HCT116 (cell line): ENCODE results near the gene ITK.

Experiments
- CTCF ChIP-seq, 3 experiments: fragments of 200-600 bp in 1 of 3; sonication (generic) in 1 of 3; IDR thresholded peaks in 2 of 3; conservative IDR thresholded peaks in 1 of 3; 2 replicates each; pipeline ENCODE4 v1.5.1; 2012 to 2017; ENCODE audit warnings: low read depth in 2 of 3, low read length in 2 of 3, antibody characterized with exemption in 1 of 3, borderline replicate concordance in 1 of 3, control low read depth in 1 of 3, mild to moderate bottlenecking in 1 of 3, mixed read lengths in 1 of 3, mixed run types in 1 of 3, moderate library complexity in 1 of 3; ENCODE audit not compliant: insufficient read depth in 1 of 3
- EZH2 ChIP-seq: fragments of 200-600 bp; sonication (generic); IDR thresholded peaks from 2 replicates; pipeline ENCODE4 v1.6.1; 2017; ENCODE audit warnings: antibody characterized with exemption, mixed run types
- JUND ChIP-seq: IDR thresholded peaks from 2 replicates; pipeline ENCODE4 v1.6.1; 2012
- POLR2A ChIP-seq: IDR thresholded peaks from 2 replicates; pipeline ENCODE4 v1.7.0; 2011; ENCODE audit warnings: borderline replicate concordance; ENCODE audit not compliant: insufficient read depth, insufficient read length; ENCODE audit errors: extremely low read depth
- POLR2AphosphoS5 ChIP-seq: IDR thresholded peaks from 2 replicates; pipeline ENCODE4 v1.6.1; 2011; ENCODE audit warnings: mild to moderate bottlenecking, low read depth, low read length, moderate library complexity
- YY1 ChIP-seq: IDR thresholded peaks from 2 replicates; pipeline ENCODE4 v1.6.1; 2011; ENCODE audit warnings: low read length, low read depth, moderate library complexity, mild to moderate bottlenecking; ENCODE audit not compliant: insufficient replicate concordance; ENCODE audit errors: extremely low read depth

- TF ChIP-seq JUND = no peak
- TF ChIP-seq POLR2A = no peak
- peak; percentile 77 to 86 (median 86) for TF ChIP-seq CTCF (IDR thresholded peaks at IDR 0.05 in 2 of 3, conservative IDR thresholded peaks at IDR 0.05 in 1 of 3; ENCODE audit: borderline replicate concordance in 1 of 3, insufficient read depth in 1 of 3, low read depth in 2 of 3, low read length in 2 of 3)
- peak; percentile 26 for TF ChIP-seq YY1
- no peak for TF ChIP-seq POLR2AphosphoS5
- no peak for TF ChIP-seq EZH2
Measured at GRCh38 chr5:157148734-157149615, 31.7 kb upstream of the ITK start.
